Mucosa of descending colon (tissue), 3 donors: Measurements from ENCODE around the gene ITPRIPL2. TPM values are rescaled to one million over a fixed set of nuclear protein-coding genes. Genes with fewer than 3 reads are reported as not detected.

Experiments
- ATAC-seq: fragments of 200-7000 bp; cut with Tn5 transposase; one replicate; pipeline ENCODE4 v1.9.1; 2020; ENCODE audit warnings: mild to moderate bottlenecking, moderate library complexity
- DNase-seq, 3 donors: peaks; one replicate each; pipeline ENCODE4 v3.0.0-alpha.2; 2020
- H3K36me3 ChIP-seq: fragments of 200-600 bp; one replicate; pipeline ENCODE4 v1.8.0; 2021; ENCODE audit warnings: low read depth, mild to moderate bottlenecking
- H3K4me1 ChIP-seq: fragments of 200-600 bp; one replicate; pipeline ENCODE4 v1.8.0; 2021; ENCODE audit warnings: low read depth, mild to moderate bottlenecking
- H3K4me3 ChIP-seq: fragments of 200-600 bp; one replicate; pipeline ENCODE4 v1.8.0; 2021; ENCODE audit warnings: mild to moderate bottlenecking
- H3K9me3 ChIP-seq: fragments of 200-600 bp; one replicate; pipeline ENCODE4 v1.8.0; 2021; ENCODE audit warnings: mild to moderate bottlenecking
- CTCF ChIP-seq: fragments of 200-600 bp; IDR thresholded peaks from one replicate; pipeline ENCODE4 v1.8.0; 2022; ENCODE audit warnings: antibody characterized with exemption, mild to moderate bottlenecking
- intact Hi-C, 2 donors: fragments of 100-400 bp; cut with DNase I in 1 of 2; cut with micrococcal nuclease in 1 of 2; formaldehyde crosslinking; loops; one replicate each; pipeline versions ENCODE4 v1.11.0 to v1.11.1; 2022; cut with DNase I, micrococcal nuclease
- total RNA-seq, 3 donors: library from RNA; stranded (reverse); fragmentation: NEBNext Ultra II Directional in 2 of 3; extraction: Animal tissue kit (Norgen Biotek cat#: 25700) in 2 of 3; gene quantifications; one replicate each; pipeline versions ENCODE4 v1.2.1 to v1.2.4, GENCODE V29; 2021 to 2023
- donor health status: DM: no; HTN: no; CAD: no; lungs with moderate emphysema.
- donor health status: DM: no; HTN: no; CAD: no.
- donor health status: DM: no; HTN: yes; CAD: no.

ITPRIPL2 gene
- total RNA-seq, 3 donors from 2014 or later: 36.3 to 49.9 (median 36.5) TPM

GRCh38 chr16:19110537-19111360 is 3.0 kb upstream of the ITPRIPL2 start:
- intact Hi-C loops: no loop called here
- H3K4me1 ChIP-seq: peaks cover 17% of the 10 kb centered on the region
- no peak for ATAC-seq
- H3K36me3 ChIP-seq: no peaks in the 10 kb centered on the region
- DNase-seq: no peak
- no peak overlapping the region for H3K4me3 ChIP-seq
- no peaks in the 10 kb centered on the region for H3K9me3 ChIP-seq
- TF ChIP-seq CTCF: no peak

DNA sequence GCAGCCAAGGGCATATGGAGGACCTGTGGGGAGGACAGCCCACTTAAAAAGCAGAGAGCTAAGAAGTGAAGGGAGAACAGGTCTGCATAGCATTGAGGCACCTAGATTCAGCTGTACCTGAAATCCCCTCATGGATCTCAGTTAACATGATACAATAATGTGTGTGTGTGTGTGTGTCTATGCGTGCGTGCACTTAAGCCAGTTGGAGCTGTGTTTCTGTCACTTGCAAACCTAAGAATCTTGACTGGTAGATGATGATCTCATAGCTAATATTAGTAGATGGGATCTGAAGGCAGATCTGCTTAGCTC is 1.7 kb upstream of the ITPRIPL2 start:
- ATAC-seq: no peak
- intact Hi-C loops: no loop called here
- no peak for TF ChIP-seq CTCF

DNA sequence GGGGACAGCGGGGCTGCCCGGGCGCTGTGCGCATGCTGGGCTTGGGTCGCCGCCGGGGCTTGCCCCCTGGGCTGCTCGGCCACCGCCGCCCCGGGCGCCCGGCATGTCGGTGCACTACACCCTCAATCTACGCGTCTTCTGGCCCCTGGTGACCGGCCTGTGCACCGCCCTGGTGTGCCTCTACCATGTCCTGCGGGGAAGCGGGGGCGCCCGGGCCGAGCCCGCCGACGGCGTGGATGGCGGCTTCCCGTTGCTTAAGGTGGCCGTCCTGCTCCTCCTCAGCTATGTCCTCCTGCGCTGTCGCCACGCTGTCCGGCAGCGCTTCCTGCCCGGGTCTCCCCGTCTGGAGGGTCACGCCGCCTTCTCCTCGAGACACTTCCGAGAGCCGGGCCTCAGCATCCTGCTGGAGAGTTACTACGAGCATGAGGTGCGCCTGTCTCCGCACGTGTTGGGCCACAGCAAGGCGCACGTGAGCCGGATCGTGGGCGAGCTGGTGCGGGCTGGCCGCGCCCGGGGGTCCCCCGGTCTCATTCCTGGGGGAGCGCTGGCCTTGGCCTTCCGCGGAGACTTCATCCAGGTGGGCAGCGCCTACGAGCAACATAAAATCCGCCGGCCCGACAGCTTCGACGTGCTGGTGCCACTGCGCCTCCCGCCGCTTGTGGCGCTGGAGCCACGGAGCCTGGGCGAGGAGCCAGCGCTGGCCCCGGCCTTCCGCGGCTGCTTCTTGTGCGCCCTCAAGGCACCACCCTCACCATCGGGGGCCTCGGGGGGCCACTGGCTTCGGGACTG is 789 bp downstream of the ITPRIPL2 start:
- DNase-seq (peak; percentile 68 to 81 (median 74)), ATAC-seq (peak; percentile 48)
- Histone ChIP-seq H3K4me3 (peak overlapping the region; percentile 68), H3K9me3 (no peaks in the 10 kb centered on the region), H3K36me3 (no peaks in the 10 kb centered on the region), H3K4me1 (peaks cover 49% of the 10 kb centered on the region)
- intact Hi-C loops: no loop called here
- TF ChIP-seq CTCF: no peak

More for the DNA sequence above, 1.7 kb upstream of the ITPRIPL2 start:
- H3K4me3 ChIP-seq: no peak overlapping the region
- no peaks in the 10 kb centered on the region for H3K9me3 ChIP-seq
- H3K4me1 ChIP-seq: peaks cover 30% of the 10 kb centered on the region
- DNase-seq: no peak
- no peaks in the 10 kb centered on the region for H3K36me3 ChIP-seq

DNA sequence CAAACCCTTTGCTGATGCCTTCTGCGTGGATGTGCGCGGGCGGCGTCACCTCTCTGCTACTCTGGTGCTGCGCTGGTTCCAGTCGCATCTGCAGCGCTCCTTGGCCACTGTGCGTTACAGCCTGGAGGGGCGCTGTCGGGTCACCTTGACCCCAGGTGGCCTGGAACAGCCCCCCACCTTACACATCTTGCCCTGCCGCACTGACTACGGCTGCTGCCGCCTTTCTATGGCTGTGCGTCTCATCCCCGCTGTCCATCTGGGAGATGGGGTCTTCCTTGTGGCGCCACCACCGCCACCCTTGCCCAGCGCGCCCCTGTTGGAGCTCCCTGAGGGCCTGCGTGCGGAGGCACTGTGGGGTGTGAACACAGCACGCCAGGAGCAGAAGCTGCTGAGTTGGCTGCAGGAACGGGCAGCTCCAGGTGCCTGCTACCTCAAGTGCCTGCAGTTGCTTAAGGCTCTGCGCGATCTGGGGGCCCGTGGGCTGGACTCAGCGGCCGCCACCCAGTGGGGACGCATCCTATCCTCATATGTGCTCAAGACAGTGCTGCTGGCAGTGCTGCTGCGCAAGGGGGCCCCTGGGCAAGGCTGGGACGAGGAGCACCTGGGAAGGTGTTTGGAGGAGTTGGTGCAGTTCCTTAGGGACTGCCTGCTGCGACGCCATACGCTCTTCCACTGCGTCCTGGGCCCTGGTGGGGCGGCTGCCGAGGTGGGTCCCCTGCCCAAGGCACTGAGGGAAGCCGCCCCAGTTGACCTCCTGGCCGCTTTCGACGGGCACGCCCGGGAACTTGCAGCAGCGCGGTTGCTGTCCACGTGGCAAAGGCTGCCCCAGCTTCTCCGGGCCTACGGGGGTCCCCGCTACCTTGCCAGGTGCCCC is 1.6 kb downstream of the ITPRIPL2 start:
- Histone ChIP-seq H3K4me1 (peaks cover 56% of the 10 kb centered on the region), H3K9me3 (no peaks in the 10 kb centered on the region), H3K4me3 (no peak overlapping the region), H3K36me3 (no peaks in the 10 kb centered on the region)
- no peak for TF ChIP-seq CTCF
- peak in 2 of 3 donors; percentile 40 to 63 for DNase-seq
- no peak for ATAC-seq
- intact Hi-C loops: no loop called here

- H3K36me3 ChIP-seq: no peaks in the 10 kb centered on the region
- no peak for ATAC-seq
- no peak for TF ChIP-seq CTCF
- intact Hi-C loops: no loop called here
- no peaks in the 10 kb centered on the region for H3K9me3 ChIP-seq
- DNase-seq: no peak
- peaks cover 59% of the 10 kb centered on the region for H3K4me1 ChIP-seq
- H3K4me3 ChIP-seq: no peak overlapping the region
Observed at GRCh38 chr16:19116711-19117449, 3.1 kb downstream of the ITPRIPL2 start.
